Activated CD8-positive, alpha-beta memory T cell treated with anti-CD3 and anti-CD28 coated beads for 4 hours (primary cell): ENCODE data around the gene FAM177A1.
"Not testable (repeated sequence)": the region's sequence is repeated elsewhere in the genome, so short reads cannot be mapped to it uniquely, and the experiment has no call there.

Experiments used
- DNase-seq, 2 donors: peaks; one replicate each; pipeline ENCODE4 v3.0.0-alpha.2; 2020; ENCODE audit warnings: low read depth in 2 of 2

The FAM177A1 gene

GRCh38 chr14:35061113-35061791 lies 15.2 kb downstream of the FAM177A1 start:
- not testable (repeated sequence) for DNase-seq

DNA sequence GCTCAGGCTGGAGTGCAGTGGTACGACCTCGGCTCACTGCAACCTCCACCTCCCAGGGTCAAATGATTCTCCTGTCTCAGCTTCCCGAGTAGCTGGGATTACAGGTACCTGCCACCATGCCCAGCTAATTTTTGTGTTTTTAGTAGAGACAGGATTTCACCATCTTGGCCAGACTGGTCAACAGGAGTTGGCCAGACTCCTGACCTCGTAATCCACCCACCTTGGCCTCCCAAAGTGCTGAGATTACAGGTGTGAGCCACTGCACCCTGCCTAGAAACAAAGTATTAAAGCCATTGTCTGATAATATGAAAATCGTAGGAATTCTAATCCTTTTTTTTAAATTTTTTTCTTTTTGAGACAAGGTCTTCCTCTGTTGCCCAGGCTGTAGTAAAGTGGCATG lies 19.7 kb downstream of the FAM177A1 start:
- not testable (repeated sequence) for DNase-seq

GRCh38 chr14:35068238-35069012 lies 22.4 kb downstream of the FAM177A1 start:
- DNase-seq: no peak

DNA sequence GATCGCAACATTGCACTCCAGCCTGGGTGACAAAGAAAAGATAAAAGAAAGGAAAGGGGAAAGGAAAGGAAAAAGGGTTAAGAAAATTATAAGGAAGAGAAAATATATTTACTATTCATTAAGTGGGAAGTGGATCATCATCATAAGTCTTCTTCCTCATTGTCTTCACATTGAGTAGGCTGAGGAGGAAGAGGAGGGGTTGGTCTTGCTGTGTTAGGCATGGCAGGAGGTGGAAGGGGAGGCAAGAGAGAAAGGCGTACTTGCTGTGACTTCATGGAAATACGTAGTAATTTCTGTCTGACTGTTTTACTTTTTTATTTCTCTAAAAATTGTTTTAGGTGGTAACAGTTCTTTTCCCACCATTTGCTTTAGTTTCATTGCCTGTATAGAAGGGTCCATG lies 26.2 kb downstream of the FAM177A1 start:
- no peak for DNase-seq

- DNase-seq: no peak
These were observed 27.4 kb downstream of the FAM177A1 start for GRCh38 chr14:35073486-35073885.

DNA sequence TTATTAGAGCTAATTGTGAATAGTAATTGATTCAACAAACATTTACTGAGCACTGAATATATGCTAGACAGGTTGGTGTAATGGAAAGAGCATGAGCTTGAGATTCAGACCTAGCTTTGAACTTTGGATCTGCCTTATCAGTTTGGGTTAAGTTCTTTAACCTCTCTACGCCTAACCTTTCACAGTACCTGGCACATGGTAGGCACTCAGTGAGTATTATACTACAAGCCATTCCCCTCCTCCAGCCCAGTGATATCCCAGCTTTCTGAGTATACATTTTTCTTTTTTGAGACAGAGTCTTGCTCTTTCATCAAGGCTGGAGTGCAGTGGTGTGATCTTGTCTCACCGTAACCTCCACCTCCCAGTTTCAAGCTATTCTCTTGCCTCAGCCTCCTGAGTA lies 32.0 kb downstream of the FAM177A1 start:
- no peak for DNase-seq

GRCh38 chr14:35079742-35080141 lies 33.7 kb downstream of the FAM177A1 start:
- no peak for DNase-seq

- DNase-seq: no peak
These were observed 37.6 kb downstream of the FAM177A1 start for GRCh38 chr14:35083530-35084150.

DNA sequence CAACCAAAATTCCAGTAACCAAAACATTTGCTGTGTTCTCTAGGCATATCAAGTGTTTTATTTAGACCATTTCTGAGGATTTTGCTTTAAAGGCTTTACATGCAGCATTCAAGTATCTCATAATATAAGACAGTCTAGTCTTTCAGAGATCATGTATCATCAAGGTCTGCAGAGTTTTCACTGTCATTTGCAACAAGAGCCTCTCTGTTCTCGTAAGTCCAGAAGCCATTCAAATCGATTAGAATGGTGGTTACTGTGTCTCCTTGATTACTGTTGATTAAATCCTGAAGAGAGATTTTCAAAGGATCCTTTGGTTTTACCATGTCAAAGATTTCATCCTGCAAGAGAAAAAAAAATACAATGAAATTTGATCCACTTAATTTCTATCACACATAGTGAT lies 39.4 kb downstream of the FAM177A1 start:
- no peak for DNase-seq

DNA sequence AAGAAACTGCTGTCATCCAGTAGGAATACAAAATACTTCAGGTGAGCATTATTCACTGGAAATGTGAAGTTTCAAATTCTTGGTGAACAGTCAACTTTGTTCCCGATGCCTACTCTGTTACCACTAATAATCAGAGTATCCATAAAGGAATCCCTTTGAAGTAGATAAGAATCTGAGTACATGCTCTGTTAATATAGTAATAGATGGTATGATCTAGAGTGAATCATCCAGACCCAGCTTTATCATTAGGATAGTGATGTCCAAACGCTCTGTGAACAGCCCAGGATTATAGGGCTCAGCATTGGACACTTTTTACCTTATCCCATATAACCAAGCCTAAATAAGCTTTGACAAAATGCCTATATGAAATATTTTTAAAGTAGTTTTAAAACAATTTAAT lies 42.4 kb downstream of the FAM177A1 start:
- no peak for DNase-seq

- not testable (repeated sequence) for DNase-seq
These were observed 48.6 kb downstream of the FAM177A1 start for GRCh38 chr14:35094645-35095044.

GRCh38 chr14:35107866-35108265 lies 61.8 kb downstream of the FAM177A1 start:
- DNase-seq: no peak

DNA sequence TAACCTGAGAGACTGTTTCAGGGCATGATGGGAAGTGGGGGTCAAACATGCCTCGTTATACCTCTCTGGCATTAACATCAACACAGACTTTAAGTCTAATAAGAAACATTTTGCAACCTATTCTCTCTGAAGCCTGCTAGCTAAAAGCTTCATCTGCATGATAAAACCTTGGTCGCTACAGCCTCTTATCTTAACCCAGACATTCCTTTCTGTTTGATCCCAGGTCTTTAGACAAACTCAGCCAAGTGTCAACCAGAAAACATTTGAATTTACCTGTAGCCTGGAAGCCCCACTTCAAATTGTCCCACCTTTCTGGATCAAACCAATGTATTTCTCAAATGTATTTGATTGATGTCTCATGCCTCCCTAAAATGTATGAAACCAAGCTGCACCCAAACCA lies 66.6 kb downstream of the FAM177A1 start:
- DNase-seq: no peak

GRCh38 chr14:35113308-35113950 lies 67.4 kb downstream of the FAM177A1 start:
- no peak for DNase-seq

- DNase-seq: no peak
These were observed 68.0 kb downstream of the FAM177A1 start for GRCh38 chr14:35114036-35114435.

- DNase-seq: no peak
These were observed 70.2 kb downstream of the FAM177A1 start for GRCh38 chr14:35116242-35116641.

DNA sequence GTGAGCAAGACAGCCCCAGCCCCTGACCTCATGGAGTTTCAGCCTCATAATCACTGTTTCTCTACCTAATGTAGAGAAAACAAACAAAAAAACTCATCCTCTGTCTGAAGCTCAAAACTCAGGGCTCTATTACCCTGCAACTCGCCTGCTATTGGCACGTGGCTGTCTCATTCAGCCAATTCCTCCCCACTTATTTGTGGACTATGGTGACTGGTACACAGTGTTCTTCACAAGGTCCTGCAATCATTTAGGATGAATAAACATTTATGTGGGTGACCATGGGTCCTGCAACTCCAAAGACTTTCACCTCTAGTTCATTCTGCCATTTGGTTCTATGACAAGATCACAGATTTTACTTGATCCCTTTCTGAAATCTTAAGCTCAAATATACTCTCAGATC lies 71.0 kb downstream of the FAM177A1 start:
- no peak for DNase-seq

DNA sequence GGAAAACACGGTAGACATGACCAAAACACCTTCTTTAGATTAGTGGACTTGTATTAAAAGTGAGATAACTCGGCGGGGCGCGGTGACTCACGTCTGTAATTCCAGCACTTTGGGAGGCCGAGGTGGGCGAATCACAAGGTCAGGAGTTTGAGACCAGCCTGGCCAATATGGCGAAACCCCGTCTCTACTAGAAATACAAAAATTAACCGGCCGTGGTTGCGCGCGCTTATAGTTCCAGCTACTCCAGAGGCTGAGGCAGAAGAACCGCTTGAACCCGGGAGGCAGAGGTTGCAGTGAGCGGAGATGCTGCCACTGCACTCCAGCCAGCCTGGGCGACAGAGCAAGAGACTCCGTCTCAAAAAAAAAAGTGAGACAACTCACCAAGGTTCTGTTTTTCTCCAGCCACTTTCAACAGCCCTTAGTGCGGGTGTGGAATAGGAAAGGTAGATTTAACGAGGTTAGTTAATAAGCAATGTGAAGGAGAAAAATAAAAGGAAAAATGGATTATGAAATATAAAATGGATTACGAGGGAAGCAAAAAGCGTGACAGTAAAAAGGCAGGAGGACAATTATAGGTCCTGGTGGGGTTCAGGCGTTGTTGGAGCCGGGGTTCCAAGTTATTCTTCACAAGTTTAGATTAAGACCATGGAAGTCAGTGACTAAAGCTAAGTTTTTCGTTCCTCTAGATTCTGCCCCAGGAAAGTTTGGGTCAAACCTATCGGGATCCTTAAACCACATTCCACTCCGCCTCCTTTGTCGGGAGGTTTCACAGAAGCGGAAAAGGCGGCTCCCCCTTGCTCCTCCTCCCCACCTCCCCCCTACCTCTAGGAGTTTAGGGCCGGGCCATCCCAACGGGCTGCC lies 75.2 kb downstream of the FAM177A1 start:
- no peak for DNase-seq

DNA sequence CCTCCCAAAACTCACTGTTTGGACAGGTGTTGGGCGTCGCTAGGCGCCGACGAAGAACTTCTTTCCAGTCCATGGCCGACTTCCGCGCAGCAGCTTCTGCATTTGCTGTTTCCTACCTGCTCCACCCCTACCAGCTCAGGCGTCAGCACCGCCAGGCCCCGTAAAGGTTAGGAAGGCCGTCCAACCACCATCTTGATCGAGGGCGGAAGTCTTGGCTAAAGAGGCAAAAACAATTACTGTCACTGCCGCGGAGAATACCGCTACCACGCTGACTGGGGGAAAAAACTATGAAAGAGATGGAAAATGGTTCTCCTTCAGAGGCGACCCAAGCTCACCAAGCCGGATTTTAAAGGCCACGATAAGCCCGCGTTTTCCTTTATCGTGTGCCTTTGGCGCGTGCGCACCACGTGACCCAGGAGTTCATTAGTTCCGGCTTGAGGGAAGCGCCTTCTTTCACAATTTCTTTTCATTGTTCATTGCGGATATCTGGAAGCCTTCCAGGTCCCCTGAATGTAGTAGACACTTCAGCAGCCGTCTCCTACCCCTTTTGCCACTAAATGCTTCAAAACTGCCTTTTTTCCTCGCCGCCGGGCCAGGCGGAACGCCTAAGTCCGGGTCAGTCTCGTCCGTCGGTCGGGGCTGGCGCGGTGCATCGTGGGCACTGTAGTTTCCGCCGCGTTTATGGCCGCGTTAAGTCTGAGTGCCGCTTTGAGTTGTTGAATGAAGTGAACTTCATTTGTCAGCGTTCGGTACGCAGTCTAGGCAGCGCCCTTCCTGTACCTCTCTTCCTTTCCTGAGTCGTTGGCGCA lies 76.0 kb downstream of the FAM177A1 start, which contains the start of the genes PPP2R3C and PRORP:
Gene PPP2R3C (minus strand): TSS at position 104 of the 809 bp plus-strand sequence. CDS start 31 bp downstream, at position 73.
Gene PRORP (plus strand): TSS at position 666 of the 809 bp plus-strand sequence. CDS start 694 bp downstream, outside the sequence.
- peak; percentile 67 to 76 for DNase-seq

DNA sequence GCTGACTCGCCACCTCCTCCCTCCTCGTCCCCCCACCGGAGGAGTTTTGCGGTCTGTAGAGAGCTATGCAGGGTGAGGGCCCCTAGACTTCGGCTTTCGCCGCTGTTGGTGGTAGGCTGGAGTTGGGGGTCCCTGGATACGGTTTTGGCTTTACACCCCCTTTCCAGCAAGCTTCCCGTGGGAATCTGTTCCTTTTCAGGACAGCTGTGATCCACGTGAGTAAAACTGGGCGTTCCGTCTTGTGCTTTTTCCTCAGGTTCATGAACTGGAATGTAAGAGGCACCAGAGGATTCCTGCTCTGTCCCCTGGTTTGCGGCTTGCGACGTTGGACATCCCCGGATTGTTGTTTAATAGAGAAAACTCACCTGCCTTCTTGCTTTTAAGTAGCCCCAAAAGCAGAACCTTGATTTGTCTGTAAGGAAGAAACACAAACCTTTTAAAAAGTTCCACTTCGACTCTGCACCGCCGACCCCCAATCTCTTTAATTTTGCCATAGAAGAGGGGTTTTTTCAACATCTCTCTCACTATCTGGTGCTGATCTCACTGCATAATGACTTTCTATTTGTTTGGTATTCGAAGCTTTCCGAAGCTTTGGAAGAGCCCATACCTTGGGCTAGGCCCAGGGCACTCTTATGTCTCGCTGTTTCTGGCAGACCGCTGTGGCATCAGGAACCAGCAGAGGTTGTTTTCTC lies 76.8 kb downstream of the FAM177A1 start:
- DNase-seq: no peak
